CD4-positive, alpha-beta T cell (primary cell): ENCODE data around the gene AMBRA1. TPM values are rescaled to one million over a fixed set of nuclear protein-coding genes. Genes with fewer than 3 reads are reported as not detected.

ENCODE experiments used
- ATAC-seq: fragments of 200-7000 bp; cut with Tn5 transposase; one replicate; pipeline ENCODE4 v1.10.0; 2022; ENCODE audit warnings: mild to moderate bottlenecking; ENCODE audit not compliant: poor library complexity
- CTCF ChIA-PET: fragments of 350-600 bp; sonication (Branson Sonifier 250); formaldehyde crosslinking; loops from one replicate; lab custom pipeline; 2021; ENCODE audit warnings: antibody characterized with exemption, inconsistent platforms; lab: Charles Lee
- POLR2A ChIA-PET: fragments of 350-600 bp; sonication (Branson Sonifier 250); formaldehyde crosslinking; loops from one replicate; lab custom pipeline; 2021; ENCODE audit warnings: antibody characterized with exemption, inconsistent platforms; lab: Charles Lee
- DNase-seq, 14 experiments: peaks; one replicate each; pipeline ENCODE4 v3.0.0-alpha.2; 2013 to 2020; ENCODE audit warnings: mixed read lengths in 2 of 14
- H3K27ac ChIP-seq, 2 donors: one replicate each; pipeline versions ENCODE4 v1.5.1 to v1.7.0; 2013; ENCODE audit warnings: low read length in 2 of 2, low read depth in 1 of 2, mild to moderate bottlenecking in 1 of 2
- H3K27me3 ChIP-seq, 2 experiments: 1 replicate in 1 of 2; 2 replicates in 1 of 2; pipeline versions ENCODE4 v1.6.1 to v1.7.0; 2013; ENCODE audit warnings: low read length in 2 of 2, control low read depth in 1 of 2, mild to moderate bottlenecking in 1 of 2, moderate library complexity in 1 of 2; ENCODE audit not compliant: insufficient read depth in 2 of 2, control insufficient read depth in 1 of 2
- H3K36me3 ChIP-seq: one replicate; pipeline ENCODE4 v1.6.1; 2013; ENCODE audit warnings: low read length, control low read depth; ENCODE audit not compliant: insufficient read depth
- H3K4me1 ChIP-seq: one replicate; pipeline ENCODE4 v1.6.1; 2013; ENCODE audit warnings: low read length, control low read depth; ENCODE audit not compliant: insufficient read depth
- H3K4me3 ChIP-seq: one replicate; pipeline ENCODE4 v1.5.1; 2013; ENCODE audit warnings: mild to moderate bottlenecking, low read length, moderate library complexity
- H3K9me3 ChIP-seq, 2 experiments: 1 replicate in 1 of 2; 2 replicates in 1 of 2; pipeline versions ENCODE4 v1.6.1 to v1.7.0; 2013; ENCODE audit warnings: low read length in 2 of 2, mild to moderate bottlenecking in 2 of 2, control low read depth in 1 of 2, moderate library complexity in 1 of 2; ENCODE audit not compliant: control insufficient read depth in 1 of 2, insufficient read depth in 1 of 2
- H3K27ac Mint-ChIP-seq: one replicate; pipeline ENCODE4 v1.8.0; 2020; ENCODE audit warnings: mixed read lengths
- H3K27me3 Mint-ChIP-seq: one replicate; pipeline ENCODE4 v1.8.0; 2021; ENCODE audit warnings: mixed read lengths
- H3K36me3 Mint-ChIP-seq: one replicate; pipeline ENCODE4 v1.8.0; 2021; ENCODE audit warnings: low read depth, mixed read lengths
- H3K4me1 Mint-ChIP-seq: one replicate; pipeline ENCODE4 v1.8.0; 2021; ENCODE audit warnings: low read depth, mixed read lengths
- H3K4me3 Mint-ChIP-seq: one replicate; pipeline ENCODE4 v1.8.0; 2020; ENCODE audit warnings: mild to moderate bottlenecking, mixed read lengths
- H3K9me3 Mint-ChIP-seq: one replicate; pipeline ENCODE4 v1.8.0; 2020; ENCODE audit warnings: mixed read lengths
- intact Hi-C, 2 experiments: fragments of 100-400 bp; cut with DNase I in 1 of 2; cut with micrococcal nuclease in 1 of 2; formaldehyde crosslinking; loops; one replicate each; pipeline versions ENCODE4 v1.15.1 to v1.9.0; 2023 to 2025; cut with DNase I, micrococcal nuclease
- total RNA-seq, 174 experiments: library from RNA in 2 of 174; stranded (reverse) in 2 of 174; gene quantifications; one replicate each; pipeline ENCODE4 v1.2.3 and lab custom pipeline; 2021 to 2026
- TF ChIP-seq, protein P1 (sequence below): fragments of 200-600 bp; IDR thresholded peaks from one replicate; pipeline ENCODE4 v1.8.0; 2022; ENCODE audit warnings: antibody characterized with exemption, mild to moderate bottlenecking

The AMBRA1 gene
- total RNA-seq, 2 experiments from 2014 or later = 29.4 to 31.9 TPM

GRCh38 chr11:46582588-46582987 lies 11.2 kb downstream of the AMBRA1 start:
- H3K27ac ChIP-seq = no peak overlapping the region
- no peak overlapping the region for H3K4me3 ChIP-seq
- Mint-ChIP-seq H3K4me3 (no peak overlapping the region), H3K4me1 (peaks cover 42% of the 10 kb centered on the region), H3K9me3 (no peaks in the 10 kb centered on the region), H3K36me3 (peaks cover 35% of the 10 kb centered on the region), H3K27me3 (no peaks in the 10 kb centered on the region), H3K27ac (no peak overlapping the region)
- H3K4me1 ChIP-seq = peaks cover 3% of the 10 kb centered on the region
- no peak for ATAC-seq
- POLR2A ChIA-PET = no interaction called here
- H3K36me3 ChIP-seq = peaks cover 4% of the 10 kb centered on the region
- intact Hi-C loops = no loop called here
- TF ChIP-seq, protein P1, sequence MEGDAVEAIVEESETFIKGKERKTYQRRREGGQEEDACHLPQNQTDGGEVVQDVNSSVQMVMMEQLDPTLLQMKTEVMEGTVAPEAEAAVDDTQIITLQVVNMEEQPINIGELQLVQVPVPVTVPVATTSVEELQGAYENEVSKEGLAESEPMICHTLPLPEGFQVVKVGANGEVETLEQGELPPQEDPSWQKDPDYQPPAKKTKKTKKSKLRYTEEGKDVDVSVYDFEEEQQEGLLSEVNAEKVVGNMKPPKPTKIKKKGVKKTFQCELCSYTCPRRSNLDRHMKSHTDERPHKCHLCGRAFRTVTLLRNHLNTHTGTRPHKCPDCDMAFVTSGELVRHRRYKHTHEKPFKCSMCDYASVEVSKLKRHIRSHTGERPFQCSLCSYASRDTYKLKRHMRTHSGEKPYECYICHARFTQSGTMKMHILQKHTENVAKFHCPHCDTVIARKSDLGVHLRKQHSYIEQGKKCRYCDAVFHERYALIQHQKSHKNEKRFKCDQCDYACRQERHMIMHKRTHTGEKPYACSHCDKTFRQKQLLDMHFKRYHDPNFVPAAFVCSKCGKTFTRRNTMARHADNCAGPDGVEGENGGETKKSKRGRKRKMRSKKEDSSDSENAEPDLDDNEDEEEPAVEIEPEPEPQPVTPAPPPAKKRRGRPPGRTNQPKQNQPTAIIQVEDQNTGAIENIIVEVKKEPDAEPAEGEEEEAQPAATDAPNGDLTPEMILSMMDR = no peak
- H3K9me3 ChIP-seq = no peaks in the 10 kb centered on the region
- CTCF ChIA-PET = no interaction called here
- H3K27me3 ChIP-seq = no peaks in the 10 kb centered on the region
- DNase-seq = no peak

DNA sequence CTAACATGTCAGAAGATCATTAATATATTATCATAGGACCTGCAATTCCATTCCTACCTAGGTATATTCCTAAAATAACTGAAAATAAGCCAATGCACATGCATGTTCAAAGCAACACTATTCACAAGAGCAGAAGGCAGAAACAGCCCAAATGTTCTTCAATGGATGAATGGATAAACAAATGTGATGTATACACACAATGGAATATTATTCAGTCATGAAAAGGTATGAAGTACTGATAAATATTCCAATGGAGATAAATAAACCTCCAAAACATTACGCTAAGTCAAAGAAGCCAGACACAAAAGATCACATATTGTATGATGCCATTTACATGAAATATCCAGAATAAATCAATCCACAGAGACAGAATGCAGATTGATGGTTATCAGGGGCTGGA lies 16.8 kb downstream of the AMBRA1 start:
- Histone ChIP-seq H3K4me3 (no peak overlapping the region), H3K9me3 (no peaks in the 10 kb centered on the region), H3K27me3 (no peaks in the 10 kb centered on the region), H3K27ac (no peak overlapping the region), H3K36me3 (no peaks in the 10 kb centered on the region), H3K4me1 (peaks cover 3% of the 10 kb centered on the region)
- DNase-seq (no peak), ATAC-seq (no peak)
- ChIA-PET CTCF (no interaction called here), POLR2A (no interaction called here)
- peaks cover 44% of the 10 kb centered on the region for H3K36me3 Mint-ChIP-seq
- intact Hi-C loops = no loop called here
- H3K4me3 Mint-ChIP-seq = no peak overlapping the region
- H3K9me3 Mint-ChIP-seq = peaks cover 4% of the 10 kb centered on the region
- TF ChIP-seq, protein P1 = no peak
- H3K27me3 Mint-ChIP-seq = no peaks in the 10 kb centered on the region
- peaks cover 47% of the 10 kb centered on the region for H3K4me1 Mint-ChIP-seq
- H3K27ac Mint-ChIP-seq = no peak overlapping the region

- ChIA-PET CTCF (no interaction called here), POLR2A (interaction anchor here (1.1 kb wide), 1 partner anchor 19 kb away, joined by 3 read pairs; the partner anchor contains the start of gene AMBRA1)
- Histone ChIP-seq H3K27me3 (no peaks in the 10 kb centered on the region), H3K36me3 (no peaks in the 10 kb centered on the region), H3K4me1 (peaks cover 6% of the 10 kb centered on the region), H3K4me3 (no peak overlapping the region), H3K9me3 (no peaks in the 10 kb centered on the region), H3K27ac (no peak overlapping the region)
- Mint-ChIP-seq H3K36me3 (peaks cover 30% of the 10 kb centered on the region), H3K27me3 (no peaks in the 10 kb centered on the region), H3K4me1 (peaks cover 42% of the 10 kb centered on the region), H3K27ac (no peak overlapping the region), H3K9me3 (peaks cover 4% of the 10 kb centered on the region), H3K4me3 (no peak overlapping the region)
- TF ChIP-seq, protein P1 = no peak
- ATAC-seq (no peak), DNase-seq (no peak)
- intact Hi-C loops = no loop called here
These were observed 19.2 kb downstream of the AMBRA1 start for GRCh38 chr11:46574656-46575055.
